H1 (cell line): ENCODE data around the gene IL10RA. TPM values are rescaled to one million over a fixed set of nuclear protein-coding genes. Genes with fewer than 3 reads are reported as not detected.

Experiments used
- CTCF ChIA-PET: fragments of 300-600 bp; sonication (Branson Sonifier 250); formaldehyde crosslinking; loops from one replicate; lab custom pipeline; 2021; ENCODE audit not compliant: partially characterized antibody; lab: Charles Lee
- POLR2A ChIA-PET: fragments of 300-600 bp; sonication (Branson Sonifier 250); formaldehyde crosslinking; loops from one replicate; lab custom pipeline; 2021; ENCODE audit warnings: inconsistent platforms; ENCODE audit not compliant: partially characterized antibody; lab: Charles Lee
- DNase-seq, 2 experiments: peaks; one replicate each; pipeline versions ENCODE4 v3.0.0 to v3.0.0-alpha.2; 2010 to 2022; ENCODE audit warnings: low spot score in 2 of 2, low read depth in 1 of 2, mixed read lengths in 1 of 2
- FAIRE-seq: peaks from 2 replicates; lab custom pipeline; 2011; peaks lifted over from hg19 to GRCh38; lab: Jason Lieb, UNC
- H2AFZ ChIP-seq: 2 replicates; pipeline ENCODE4 v1.8.1; 2012; ENCODE audit warnings: low read length, inconsistent platforms
- H2AK5ac ChIP-seq: 2 replicates; pipeline ENCODE4 v1.6.1; 2013; ENCODE audit warnings: low read depth, low read length
- H2BK120ac ChIP-seq: replicated peaks from 2 replicates; pipeline ENCODE3; 2013; ENCODE audit warnings: low read depth, low read length, inconsistent platforms
- H2BK12ac ChIP-seq: 2 replicates; pipeline ENCODE4 v1.6.1; 2013; ENCODE audit warnings: low read depth, low read length
- H2BK15ac ChIP-seq: 2 replicates; pipeline ENCODE4 v1.6.1; 2013; ENCODE audit warnings: low read length
- H2BK20ac ChIP-seq: 2 replicates; pipeline ENCODE4 v1.6.1; 2013; ENCODE audit warnings: low read length
- H2BK5ac ChIP-seq: 2 replicates; pipeline ENCODE4 v1.6.1; 2013; ENCODE audit warnings: low read depth, low read length
- H3K14ac ChIP-seq: 2 replicates; pipeline ENCODE4 v1.6.1; 2013; ENCODE audit warnings: inconsistent platforms; ENCODE audit not compliant: insufficient read length
- H3K18ac ChIP-seq: 2 replicates; pipeline ENCODE4 v1.6.1; 2013; ENCODE audit warnings: low read length; ENCODE audit errors: extremely low read depth
- H3K23ac ChIP-seq: 2 replicates; pipeline ENCODE4 v1.6.1; 2013; ENCODE audit warnings: inconsistent platforms; ENCODE audit not compliant: insufficient read length
- H3K23me2 ChIP-seq: 2 replicates; pipeline ENCODE4 v1.6.1; 2013; ENCODE audit warnings: low read depth, low read length
- H3K27ac ChIP-seq: 2 replicates; pipeline ENCODE4 v1.6.1; 2011; ENCODE audit warnings: low read depth, low read length, inconsistent platforms
- H3K27me3 ChIP-seq, 4 experiments: replicated peaks in 1 of 4; 1 replicate in 1 of 4; 2 replicates in 3 of 4; pipeline versions ENCODE4 v1.6.1 to v1.8.1; 2011 to 2013; ENCODE audit warnings: low read length in 3 of 4, mild to moderate bottlenecking in 3 of 4, inconsistent platforms in 2 of 4, mixed read lengths in 2 of 4, moderate library complexity in 1 of 4; ENCODE audit not compliant: control insufficient read depth in 3 of 4, insufficient read depth in 3 of 4; ENCODE audit errors: extremely low read depth in 1 of 4
- H3K36me3 ChIP-seq, 4 experiments: 2 replicates each; pipeline versions ENCODE4 v1.6.1 to v1.8.1; 2011 to 2013; ENCODE audit warnings: mild to moderate bottlenecking in 4 of 4, low read length in 3 of 4, moderate library complexity in 2 of 4, control low read depth in 1 of 4, inconsistent platforms in 1 of 4; ENCODE audit not compliant: insufficient read depth in 4 of 4, control insufficient read depth in 2 of 4
- H3K4ac ChIP-seq: replicated peaks from 2 replicates; pipeline ENCODE3; 2013; ENCODE audit warnings: low read length, low read depth, mixed read lengths, inconsistent platforms; ENCODE audit not compliant: insufficient read length
- H3K4me1 ChIP-seq, 4 experiments: replicated peaks in 1 of 4; 1 replicate in 1 of 4; 2 replicates in 3 of 4; pipeline versions ENCODE4 v1.6.1 to v1.8.1; 2011 to 2013; ENCODE audit warnings: low read length in 3 of 4, inconsistent platforms in 2 of 4, mixed read lengths in 1 of 4; ENCODE audit not compliant: insufficient read depth in 4 of 4, control insufficient read depth in 3 of 4
- H3K4me2 ChIP-seq, 2 experiments: 2 replicates each; pipeline versions ENCODE4 v1.6.1 to v1.8.1; 2011 to 2013; ENCODE audit warnings: low read depth in 2 of 2, low read length in 2 of 2, control low read depth in 1 of 2, inconsistent platforms in 1 of 2, mild to moderate bottlenecking in 1 of 2; ENCODE audit not compliant: insufficient read depth in 1 of 2
- H3K4me3 ChIP-seq, 4 experiments: fragments of 200-600, 300-600 bp in 1 of 4; sonication (generic), shearing (Covaris generic), sonication (Bioruptor Twin) in 1 of 4; 2 replicates each; pipeline versions ENCODE4 v1.5.1 to v1.8.1; 2011 to 2016; ENCODE audit warnings: low read length in 4 of 4, low read depth in 3 of 4, control low read depth in 2 of 4, inconsistent platforms in 2 of 4, mild to moderate bottlenecking in 2 of 4, mixed read lengths in 1 of 4, moderate library complexity in 1 of 4; ENCODE audit not compliant: insufficient read depth in 2 of 4; ENCODE audit errors: extremely low read depth in 1 of 4
- H3K56ac ChIP-seq: replicated peaks from 2 replicates; pipeline ENCODE3; 2013; ENCODE audit warnings: low read depth, mild to moderate bottlenecking, mixed read lengths, low read length, inconsistent platforms; ENCODE audit not compliant: insufficient read length
- H3K79me1 ChIP-seq: 2 replicates; pipeline ENCODE4 v1.6.1; 2013; ENCODE audit warnings: low read depth, low read length, control low read depth
- H3K79me2 ChIP-seq, 2 experiments: 2 replicates each; pipeline versions ENCODE4 v1.6.1 to v1.8.1; 2012 to 2013; ENCODE audit warnings: low read length in 2 of 2, mild to moderate bottlenecking in 2 of 2, inconsistent platforms in 1 of 2; ENCODE audit not compliant: insufficient read depth in 2 of 2, control insufficient read depth in 1 of 2
- H3K9ac ChIP-seq, 4 experiments: replicated peaks in 1 of 4; 1 replicate in 1 of 4; 2 replicates in 3 of 4; pipeline versions ENCODE4 v1.6.1 to v1.8.1; 2011 to 2013; ENCODE audit warnings: low read depth in 3 of 4, low read length in 3 of 4, control low read depth in 2 of 4, mild to moderate bottlenecking in 2 of 4, moderate library complexity in 2 of 4, inconsistent platforms in 1 of 4; ENCODE audit errors: extremely low read depth in 1 of 4
- H3K9me3 ChIP-seq, 2 experiments: 2 replicates each; pipeline versions ENCODE4 v1.6.1 to v1.8.1; 2012 to 2013; ENCODE audit warnings: mild to moderate bottlenecking in 2 of 2, moderate library complexity in 2 of 2, control low read depth in 1 of 2, inconsistent platforms in 1 of 2, low read depth in 1 of 2, low read length in 1 of 2, mixed read lengths in 1 of 2; ENCODE audit not compliant: insufficient read depth in 2 of 2
- H4K20me1 ChIP-seq, 2 experiments: replicated peaks in 1 of 2; 2 replicates each; pipeline versions ENCODE3 to v1.8.1; 2011 to 2013; ENCODE audit warnings: inconsistent platforms in 2 of 2, low read length in 2 of 2, mild to moderate bottlenecking in 1 of 2; ENCODE audit not compliant: insufficient read depth in 2 of 2, control insufficient read depth in 1 of 2
- H4K5ac ChIP-seq: 2 replicates; pipeline ENCODE4 v1.6.1; 2013; ENCODE audit warnings: low read length, low read depth, mixed read lengths, inconsistent platforms; ENCODE audit not compliant: insufficient read length
- H4K8ac ChIP-seq: 2 replicates; pipeline ENCODE4 v1.8.0; 2013; ENCODE audit warnings: mild to moderate bottlenecking, moderate library complexity, low read length, inconsistent platforms; ENCODE audit not compliant: insufficient read depth; ENCODE audit errors: extremely low read depth
- H4K91ac ChIP-seq: replicated peaks from 2 replicates; pipeline ENCODE3; 2013; ENCODE audit warnings: low read length, mixed read lengths, inconsistent platforms; ENCODE audit not compliant: insufficient read length
- GABPA ChIP-seq: IDR thresholded peaks from 2 replicates; pipeline ENCODE4 v1.6.1; 2011; ENCODE audit warnings: mild to moderate bottlenecking, low read length, moderate library complexity, borderline replicate concordance; ENCODE audit not compliant: insufficient read depth
- SP1 ChIP-seq: IDR thresholded peaks from 2 replicates; pipeline ENCODE4 v1.6.1; 2011; ENCODE audit warnings: low read depth, low read length
- WGBS, 2 experiments: shearing (Covaris generic) in 1 of 2; methylation state at CpG; one replicate each; pipeline versions ENCODE4 v1.1.6 to v1.1.7; 2013 to 2015; ENCODE audit warnings: low lambda C conversion rate in 2 of 2, mixed read lengths in 2 of 2, inconsistent platforms in 1 of 2, low coverage in 1 of 2, missing lambda C conversion rate in 1 of 2; ENCODE audit not compliant: insufficient replicate concordance in 2 of 2, insufficient coverage in 1 of 2, insufficient read length in 1 of 2; ENCODE audit errors: extremely low coverage in 1 of 2, missing lambda C conversion rate in 1 of 2; 5-methylcytosine and 5-hydroxymethylcytosine counted together
- polyA plus RNA-seq, 7 experiments: library from polyadenylated mRNA; depleted of rRNA in 3 of 7; stranded (reverse) in 5 of 7; unstranded in 2 of 7; fragments of >200 nt in 5 of 7; fragments of 200-250 nt in 2 of 7; gene quantifications; 1 replicate in 5 of 7; 2 replicates in 1 of 7; 4 replicates in 1 of 7; pipeline versions ENCODE4 v1.2.1 to v1.2.3, GENCODE V29; 2011 to 2013; ENCODE audit warnings: missing spikeins in 2 of 7, mixed read lengths in 2 of 7
- total RNA-seq: library from RNA; stranded (reverse); fragmentation: NEBNext Ultra II Directional; extraction: Animal tissue kit (Norgen Biotek cat#: 25700); gene quantifications from 2 replicates; pipeline ENCODE4 v1.2.1, GENCODE V29; 2021

IL10RA gene
- total and polyA plus RNA-seq, 2 of the 8 experiments (the other 6 are each of a cell fraction or from before 2014, with no cell fraction given) = 0.05 to 0.11 TPM

GRCh38 chr11:117980720-117981119 lies 5.5 kb upstream of the IL10RA start:
- H3K36me3 ChIP-seq = no peaks in the 10 kb centered on the region
- no peaks in the 10 kb centered on the region for H3K79me1 ChIP-seq
- H4K8ac ChIP-seq = no peak overlapping the region
- no peak overlapping the region for H3K56ac ChIP-seq
- H2BK15ac ChIP-seq = no peak overlapping the region
- H2AK5ac ChIP-seq = no peak overlapping the region
- H2AFZ ChIP-seq = no peak overlapping the region
- no peak overlapping the region for H3K4me2 ChIP-seq
- ChIA-PET POLR2A (no interaction called here), CTCF (interaction anchor here (0.6 to 1.7 kb wide), 4 partner anchors 22 to 164 kb away, joined by 3 to 5 read pairs (median 4); no protein-coding TSS in a partner anchor)
- FAIRE-seq (no peak), DNase-seq (no peak)
- H3K23me2 ChIP-seq = peaks cover under 1% of the 10 kb centered on the region; the same call in 1 of the 2 replicates
- no peaks in the 10 kb centered on the region for H3K9me3 ChIP-seq
- TF ChIP-seq GABPA (no peak), SP1 (no peak)
- H3K4me1 ChIP-seq = no peaks in the 10 kb centered on the region
- WGBS, 2 experiments = 88% methylated on average over 3 of the region's 3 CpGs; no CpG with 5 or more reads in 1 of the 2 experiments
- no peak overlapping the region for H3K23ac ChIP-seq
- H3K14ac ChIP-seq = no peak overlapping the region
- H2BK5ac ChIP-seq = no peak overlapping the region
- H3K79me2 ChIP-seq = no peaks in the 10 kb centered on the region
- H3K27ac ChIP-seq = no peak overlapping the region
- no peak overlapping the region for H2BK120ac ChIP-seq
- H3K18ac ChIP-seq = no peak overlapping the region
- no peaks in the 10 kb centered on the region for H4K20me1 ChIP-seq
- peaks cover 0 to 5% (median 2%) of the 10 kb centered on the region in 4 experiments; a peak in 4 of 7 replicates for H3K27me3 ChIP-seq
- no peak overlapping the region for H3K4ac ChIP-seq
- H2BK12ac ChIP-seq = no peak overlapping the region
- no peak overlapping the region for H3K9ac ChIP-seq
- H2BK20ac ChIP-seq = no peak overlapping the region
- no peak overlapping the region for H4K91ac ChIP-seq
- no peak overlapping the region for H4K5ac ChIP-seq
- H3K4me3 ChIP-seq = no peak overlapping the region
